Neural crest cell (in vitro differentiated cells): Measurements from ENCODE around the gene SLX9. TPM values are rescaled to one million over a fixed set of nuclear protein-coding genes. Genes with fewer than 3 reads are reported as not detected.

ENCODE experiments used
- DNase-seq: peaks from one replicate; pipeline ENCODE4 v3.0.0; 2021; ENCODE audit warnings: low read depth, mixed read lengths, low spot score
- H3K27ac Mint-ChIP-seq: one replicate; pipeline ENCODE4 v1.8.0; 2021; ENCODE audit warnings: mild to moderate bottlenecking, mixed read lengths; ENCODE audit not compliant: unreplicated experiment
- H3K27me3 Mint-ChIP-seq: 2 replicates; pipeline ENCODE4 v1.8.0; 2021; ENCODE audit warnings: low read depth, mild to moderate bottlenecking, mixed read lengths
- H3K36me3 Mint-ChIP-seq: 2 replicates; pipeline ENCODE4 v1.8.0; 2021; ENCODE audit warnings: low read depth, mild to moderate bottlenecking, mixed read lengths
- H3K4me1 Mint-ChIP-seq: 2 replicates; pipeline ENCODE4 v1.8.0; 2021; ENCODE audit warnings: mixed read lengths
- H3K4me3 Mint-ChIP-seq: one replicate; pipeline ENCODE4 v1.8.0; 2021; ENCODE audit warnings: mild to moderate bottlenecking, mixed read lengths
- H3K9me3 Mint-ChIP-seq: 2 replicates; pipeline ENCODE4 v1.8.0; 2021; ENCODE audit warnings: mixed read lengths
- total RNA-seq: library from RNA; stranded (reverse); gene quantifications from 2 replicates; pipeline ENCODE4 v1.2.1, GENCODE V29; 2021
- TF ChIP-seq, protein P1 (sequence below): fragments of 200-600 bp; sonication (generic); conservative IDR thresholded peaks from 2 replicates; pipeline ENCODE4 v1.5.0; 2021; ENCODE audit warnings: antibody characterized with exemption, mild to moderate bottlenecking

Gene SLX9
- total RNA-seq, 1 donor from 2014 or later, result 42.3 TPM

DNA sequence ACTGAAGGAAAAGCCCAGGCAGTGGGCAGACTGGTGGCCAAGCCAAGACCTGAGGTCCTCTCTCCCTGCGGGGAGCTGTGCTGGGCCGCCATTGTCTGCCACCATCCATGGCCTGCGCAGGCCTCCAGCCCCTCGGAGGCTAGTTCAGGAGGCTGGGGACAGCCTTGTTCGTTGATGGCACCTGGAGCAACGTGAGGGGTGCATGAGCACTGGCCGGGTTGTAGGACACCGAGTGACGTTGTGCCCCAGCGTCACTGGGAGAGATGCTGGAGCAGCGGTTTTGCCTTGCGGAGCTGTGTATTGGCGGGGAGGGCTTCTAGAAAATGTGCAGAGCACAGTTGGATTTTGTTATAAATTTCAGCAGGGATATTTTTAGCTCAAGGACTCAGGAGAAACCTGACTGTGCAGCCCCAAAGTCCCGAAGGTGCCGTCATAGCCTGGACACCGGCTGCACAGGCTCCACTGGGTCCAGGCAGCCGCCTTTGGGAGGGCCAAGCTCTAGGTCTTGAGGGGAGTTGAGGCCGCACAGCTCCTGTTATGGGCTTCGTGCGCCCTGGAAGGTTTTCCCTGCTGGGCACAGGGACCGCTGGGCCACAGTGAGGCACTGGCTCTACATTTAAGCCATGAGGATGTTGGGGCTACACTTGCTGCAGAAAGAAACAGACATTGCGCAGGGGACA lies 86.4 kb downstream of the SLX9 start:
- no peak for DNase-seq
- Mint-ChIP-seq H3K4me3 (no peak overlapping the region), H3K27me3 (peaks cover 68% of the 10 kb centered on the region), H3K9me3 (peaks cover 10% of the 10 kb centered on the region), H3K36me3 (peaks cover 13% of the 10 kb centered on the region), H3K27ac (no peak overlapping the region), H3K4me1 (peaks cover 42% of the 10 kb centered on the region)
- TF ChIP-seq, protein P1, sequence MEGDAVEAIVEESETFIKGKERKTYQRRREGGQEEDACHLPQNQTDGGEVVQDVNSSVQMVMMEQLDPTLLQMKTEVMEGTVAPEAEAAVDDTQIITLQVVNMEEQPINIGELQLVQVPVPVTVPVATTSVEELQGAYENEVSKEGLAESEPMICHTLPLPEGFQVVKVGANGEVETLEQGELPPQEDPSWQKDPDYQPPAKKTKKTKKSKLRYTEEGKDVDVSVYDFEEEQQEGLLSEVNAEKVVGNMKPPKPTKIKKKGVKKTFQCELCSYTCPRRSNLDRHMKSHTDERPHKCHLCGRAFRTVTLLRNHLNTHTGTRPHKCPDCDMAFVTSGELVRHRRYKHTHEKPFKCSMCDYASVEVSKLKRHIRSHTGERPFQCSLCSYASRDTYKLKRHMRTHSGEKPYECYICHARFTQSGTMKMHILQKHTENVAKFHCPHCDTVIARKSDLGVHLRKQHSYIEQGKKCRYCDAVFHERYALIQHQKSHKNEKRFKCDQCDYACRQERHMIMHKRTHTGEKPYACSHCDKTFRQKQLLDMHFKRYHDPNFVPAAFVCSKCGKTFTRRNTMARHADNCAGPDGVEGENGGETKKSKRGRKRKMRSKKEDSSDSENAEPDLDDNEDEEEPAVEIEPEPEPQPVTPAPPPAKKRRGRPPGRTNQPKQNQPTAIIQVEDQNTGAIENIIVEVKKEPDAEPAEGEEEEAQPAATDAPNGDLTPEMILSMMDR, result no peak

Other genes starting within 250 kb of the SLX9 start
- not detected in 2 replicates for gene KRTAP10-12, start 242.9 kb upstream of the SLX9 start, total RNA-seq
- gene TSPEAR, start 228.5 kb upstream of the SLX9 start, total RNA-seq, result not detected in 2 replicates
- 108 and 111 TPM in 2 replicates for gene UBE2G2, start 138.2 kb upstream of the SLX9 start, total RNA-seq
- 92.1 and 97.7 TPM in 2 replicates for gene SUMO3, start 122.0 kb upstream of the SLX9 start, total RNA-seq
- gene PTTG1IP, start 66.3 kb upstream of the SLX9 start, total RNA-seq, result 164 and 169 TPM in 2 replicates
- gene ITGB2, start 19.1 kb upstream of the SLX9 start, total RNA-seq, result 0.84 and 0.89 TPM in 2 replicates
- gene ADARB1, start 134.6 kb downstream of the SLX9 start, total RNA-seq, result 14.4 and 21.0 TPM in 2 replicates